ENCODE results near the gene MBLAC2.

DNA sequence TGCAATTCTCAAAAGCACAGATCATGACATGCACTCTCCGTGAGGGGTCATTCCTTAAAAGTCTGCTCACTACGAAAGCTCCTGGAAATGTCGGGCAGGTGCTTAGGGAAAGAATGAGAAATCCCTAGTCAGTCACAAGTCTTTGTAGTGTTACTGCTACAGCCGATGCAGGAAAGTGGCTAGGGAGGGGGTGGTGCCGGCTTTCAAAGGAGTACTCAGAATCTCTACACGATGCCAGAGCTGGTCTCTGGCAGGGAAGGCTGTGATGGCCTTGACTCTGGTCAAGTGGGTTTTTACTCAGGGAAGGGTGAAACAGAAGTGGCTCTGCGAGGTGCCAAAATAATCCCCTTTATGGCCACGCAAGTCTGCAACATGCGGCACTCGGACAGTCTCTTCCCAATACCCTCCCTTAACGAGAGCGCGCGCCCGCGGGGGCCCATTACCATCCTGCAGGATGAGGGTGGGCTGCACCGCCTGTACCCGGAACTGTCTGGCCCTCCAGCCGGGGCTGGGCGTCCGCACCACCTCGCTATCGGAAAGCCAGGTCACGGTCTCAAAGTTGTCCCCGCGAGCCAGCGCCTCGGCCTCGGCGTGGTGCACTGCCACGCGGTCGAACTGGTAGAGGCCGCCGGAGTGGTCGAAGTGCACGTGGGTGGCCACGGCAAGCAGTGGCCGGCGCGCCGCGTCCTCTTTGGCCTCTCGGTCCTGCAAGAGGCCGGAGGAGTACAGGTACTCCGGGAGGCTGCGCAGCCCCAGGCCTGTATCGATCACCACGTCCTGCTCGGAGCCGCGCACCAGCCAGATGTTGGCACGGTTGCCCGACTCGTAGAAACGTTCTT is 956 bp downstream of the MBLAC2 start:
- TF ChIP-seq POLR2A (IDR thresholded peaks at IDR 0.05; ENCODE audit: low read depth, low read length): no peak
- TF ChIP-seq TAF1 (IDR thresholded peaks at IDR 0.05; ENCODE audit: borderline replicate concordance, low read depth, low read length): no peak
- TF ChIP-seq POLR2AphosphoS5 (IDR thresholded peaks at IDR 0.05; ENCODE audit: low read depth, low read length): no peak

All from GM12892 (cell line).